Measurements from ENCODE around the gene TBC1D22A. TPM values are rescaled to one million over a fixed set of nuclear protein-coding genes. Genes with fewer than 3 reads are reported as not detected.
A peak's percentile ranks its signal among the peaks of the same experiment; 100 is the strongest.

TBC1D22A gene
- total RNA-seq, 3 donors from 2014 or later, result 29.8 to 31.1 (median 29.9) TPM

DNA sequence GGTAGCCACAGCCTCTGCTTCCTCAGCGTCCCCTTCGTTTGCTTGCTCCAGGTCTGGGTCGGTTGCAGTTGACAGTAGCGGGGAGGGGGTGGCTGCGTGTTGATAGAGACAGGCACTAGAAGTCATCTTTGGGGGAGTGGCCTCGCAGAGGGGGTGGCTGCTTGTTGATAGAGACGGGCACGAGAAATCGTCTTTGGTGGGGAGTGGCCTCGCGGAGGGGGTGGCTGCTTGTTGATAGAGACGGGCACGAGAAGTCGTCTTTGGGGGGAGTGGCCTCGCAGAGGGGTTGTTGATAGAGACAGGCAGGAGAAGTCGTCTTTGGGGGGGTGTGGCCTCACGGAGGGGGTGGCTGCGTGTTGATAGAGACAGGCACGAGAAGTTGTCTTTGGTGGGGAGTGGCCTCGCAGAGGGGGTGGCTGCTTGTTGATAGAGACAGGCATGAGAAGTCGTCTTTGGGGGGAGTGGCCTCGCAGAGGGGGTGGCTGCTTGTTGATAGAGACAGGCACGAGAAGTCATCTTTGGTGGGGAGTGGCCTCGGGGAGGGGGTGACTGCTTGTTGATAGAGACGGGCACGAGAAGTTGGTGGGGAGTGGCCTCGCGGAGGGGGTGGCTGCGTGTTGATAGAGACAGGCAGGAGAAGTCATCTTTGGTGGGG lies 328.3 kb downstream of the TBC1D22A start:
- Mint-ChIP-seq H3K36me3 (ENCODE audit: insufficient read depth) (peaks cover 10% of the 10 kb centered on the region), H3K4me3 (peak overlapping the region; percentile 14), H3K27me3 (ENCODE audit: low read depth) (no peaks in the 10 kb centered on the region), H3K9me3 (peaks cover 7% of the 10 kb centered on the region), H3K4me1 (ENCODE audit: low read depth) (peaks cover 49% of the 10 kb centered on the region)
- DNase-seq (no peak), ATAC-seq (peak in 1 of 2 donors; percentile 34)

DNA sequence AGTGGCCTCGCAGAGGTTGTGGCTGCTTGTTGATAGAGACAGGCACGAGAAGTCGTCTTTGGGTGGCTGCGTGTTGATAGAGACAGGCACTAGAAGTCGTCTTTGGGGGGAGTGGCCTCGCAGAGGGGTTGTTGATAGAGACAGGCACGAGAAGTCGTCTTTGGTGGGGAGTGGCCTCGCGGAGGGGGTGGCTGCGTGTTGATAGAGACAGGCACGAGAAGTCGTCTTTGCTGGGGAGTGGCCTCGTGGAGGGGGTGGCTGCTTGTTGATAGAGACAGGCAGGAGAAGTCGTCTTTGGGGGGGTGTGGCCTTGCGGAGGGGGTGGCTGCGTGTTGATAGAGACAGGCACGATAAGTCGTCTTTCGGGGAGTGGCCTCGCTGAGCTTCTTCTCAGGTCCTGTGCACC lies 328.8 kb downstream of the TBC1D22A start:
- Mint-ChIP-seq H3K4me3 (peak overlapping the region; percentile 14), H3K36me3 (ENCODE audit: insufficient read depth) (peaks cover 12% of the 10 kb centered on the region)

DNA sequence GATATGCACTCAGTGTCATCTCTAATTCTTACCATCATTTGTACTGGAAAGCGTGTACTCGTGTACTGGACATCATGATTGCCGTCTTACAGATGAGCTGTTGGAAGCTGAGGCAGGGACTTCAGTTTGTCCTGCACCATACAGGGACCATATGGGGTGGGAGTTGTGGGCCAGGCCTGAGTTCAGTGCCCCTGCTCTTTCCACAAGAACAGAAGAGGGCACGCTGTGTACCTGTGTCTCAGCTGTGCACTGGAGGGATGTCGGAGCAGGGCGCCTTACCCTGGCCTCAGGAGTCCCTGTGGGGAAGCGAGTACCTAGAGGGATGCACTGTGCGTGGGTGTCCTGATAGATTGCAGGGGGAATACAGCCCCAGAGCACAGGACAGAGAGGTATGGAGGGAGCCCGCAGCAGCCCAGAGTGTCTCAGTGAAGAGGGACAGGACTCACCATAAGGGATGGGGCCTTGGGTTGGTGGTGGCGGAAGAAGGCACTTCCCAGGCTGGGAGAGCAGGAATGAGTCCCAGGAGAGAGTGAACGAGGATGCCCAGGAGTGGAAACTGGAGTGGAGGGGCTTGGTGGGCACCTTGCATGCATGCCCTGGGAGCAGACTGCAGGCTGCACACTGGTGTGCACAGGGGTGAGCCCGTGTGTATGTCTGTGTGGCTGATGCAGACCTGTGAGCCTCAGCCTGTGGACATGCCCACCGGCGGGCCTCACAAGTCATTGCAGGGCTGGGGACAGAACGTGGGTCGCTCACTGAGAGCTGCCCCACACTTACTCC lies 329.7 kb downstream of the TBC1D22A start:
- H3K4me3 Mint-ChIP-seq, result no peak overlapping the region
- H3K36me3 Mint-ChIP-seq (ENCODE audit: insufficient read depth), result peaks cover 16% of the 10 kb centered on the region
- H3K9me3 Mint-ChIP-seq, result peaks cover 7% of the 10 kb centered on the region
- peaks cover 49% of the 10 kb centered on the region for H3K4me1 Mint-ChIP-seq (ENCODE audit: low read depth)
- H3K27me3 Mint-ChIP-seq (ENCODE audit: low read depth), result no peaks in the 10 kb centered on the region
- no peak for DNase-seq
- no peak for ATAC-seq

More for the DNA sequence above, 328.8 kb downstream of the TBC1D22A start:
- peaks cover 49% of the 10 kb centered on the region for H3K4me1 Mint-ChIP-seq (ENCODE audit: low read depth)
- ATAC-seq (no peak), DNase-seq (no peak)
- H3K9me3 Mint-ChIP-seq, result peaks cover 7% of the 10 kb centered on the region
- H3K27me3 Mint-ChIP-seq (ENCODE audit: low read depth), result no peaks in the 10 kb centered on the region

DNA sequence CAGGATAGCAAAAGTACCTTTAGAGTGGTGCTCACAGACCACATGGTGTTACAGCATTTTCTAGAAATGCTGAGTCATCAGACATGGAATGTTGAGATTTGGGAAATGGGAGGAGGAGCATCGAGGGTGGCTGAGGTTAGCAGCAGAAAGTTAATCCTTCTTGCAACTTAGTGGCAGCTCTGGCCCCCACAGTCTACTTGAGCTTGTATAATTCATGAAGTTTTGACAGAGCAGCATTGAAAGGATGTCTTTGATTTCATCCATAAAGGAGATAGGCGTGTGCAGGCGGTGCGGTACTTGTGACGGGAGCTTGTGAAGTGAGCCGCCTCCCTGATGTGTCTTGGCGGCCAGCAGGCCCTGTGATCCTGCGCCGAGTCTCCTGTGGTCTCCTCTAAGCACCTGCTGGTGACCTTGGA lies 330.5 kb downstream of the TBC1D22A start:
- Mint-ChIP-seq H3K4me1 (ENCODE audit: low read depth) (peaks cover 46% of the 10 kb centered on the region), H3K27me3 (ENCODE audit: low read depth) (no peaks in the 10 kb centered on the region), H3K36me3 (ENCODE audit: insufficient read depth) (peaks cover 16% of the 10 kb centered on the region), H3K9me3 (peaks cover 7% of the 10 kb centered on the region), H3K4me3 (no peak overlapping the region)
- ATAC-seq (no peak), DNase-seq (no peak)

DNA sequence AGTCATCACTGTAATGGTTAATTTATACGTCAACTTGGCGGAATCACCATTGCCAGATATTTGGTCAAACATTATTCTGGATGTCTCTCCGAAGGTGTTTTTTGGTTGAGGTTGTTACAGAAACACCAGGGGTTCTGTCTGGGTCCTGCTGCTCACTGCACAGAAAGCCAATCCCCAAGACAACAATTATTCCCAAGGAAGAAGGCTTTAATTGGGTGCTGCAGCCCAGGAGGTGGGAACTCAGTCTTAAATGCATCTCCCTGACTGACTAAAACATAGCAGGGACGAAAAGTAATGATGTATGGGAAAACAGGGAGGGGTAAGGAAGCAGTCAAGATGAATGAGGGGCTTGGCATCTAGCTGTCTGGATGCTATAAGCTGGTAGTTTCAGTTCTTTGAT lies 331.3 kb downstream of the TBC1D22A start:
- H3K4me3 Mint-ChIP-seq, result no peak overlapping the region
- peaks cover 7% of the 10 kb centered on the region for H3K9me3 Mint-ChIP-seq
- H3K4me1 Mint-ChIP-seq (ENCODE audit: low read depth), result peaks cover 41% of the 10 kb centered on the region
- DNase-seq (no peak), ATAC-seq (no peak)
- H3K36me3 Mint-ChIP-seq (ENCODE audit: insufficient read depth), result peaks cover 15% of the 10 kb centered on the region
- no peaks in the 10 kb centered on the region for H3K27me3 Mint-ChIP-seq (ENCODE audit: low read depth)

DNA sequence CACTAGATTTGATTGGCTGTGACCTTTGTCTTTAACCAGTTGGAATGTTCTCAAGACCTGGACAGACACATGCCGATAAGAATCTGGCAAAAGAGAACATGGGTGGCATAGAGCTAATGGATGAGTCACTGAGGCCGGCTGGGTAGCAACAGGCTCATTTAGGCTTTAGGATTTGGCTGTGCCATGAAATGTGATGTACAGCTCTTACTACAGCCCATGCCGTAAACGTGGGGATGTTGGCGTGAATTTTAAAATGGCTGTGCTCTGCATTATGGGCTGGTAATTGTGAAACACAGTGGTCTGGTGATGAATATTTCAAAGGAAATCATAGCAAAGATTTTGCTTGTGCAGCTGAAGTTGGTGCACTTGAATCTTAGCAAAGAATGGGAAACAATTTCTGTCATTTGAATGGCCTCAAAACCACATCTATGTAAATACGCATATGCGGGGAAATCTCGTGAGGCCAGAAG lies 332.4 kb downstream of the TBC1D22A start:
- H3K4me3 Mint-ChIP-seq, result no peak overlapping the region
- DNase-seq (no peak), ATAC-seq (peak in 1 of 2 donors; percentile 63)
- peaks cover 7% of the 10 kb centered on the region for H3K9me3 Mint-ChIP-seq
- peaks cover 14% of the 10 kb centered on the region for H3K36me3 Mint-ChIP-seq (ENCODE audit: insufficient read depth)
- H3K4me1 Mint-ChIP-seq (ENCODE audit: low read depth), result peaks cover 30% of the 10 kb centered on the region
- no peaks in the 10 kb centered on the region for H3K27me3 Mint-ChIP-seq (ENCODE audit: low read depth)

DNA sequence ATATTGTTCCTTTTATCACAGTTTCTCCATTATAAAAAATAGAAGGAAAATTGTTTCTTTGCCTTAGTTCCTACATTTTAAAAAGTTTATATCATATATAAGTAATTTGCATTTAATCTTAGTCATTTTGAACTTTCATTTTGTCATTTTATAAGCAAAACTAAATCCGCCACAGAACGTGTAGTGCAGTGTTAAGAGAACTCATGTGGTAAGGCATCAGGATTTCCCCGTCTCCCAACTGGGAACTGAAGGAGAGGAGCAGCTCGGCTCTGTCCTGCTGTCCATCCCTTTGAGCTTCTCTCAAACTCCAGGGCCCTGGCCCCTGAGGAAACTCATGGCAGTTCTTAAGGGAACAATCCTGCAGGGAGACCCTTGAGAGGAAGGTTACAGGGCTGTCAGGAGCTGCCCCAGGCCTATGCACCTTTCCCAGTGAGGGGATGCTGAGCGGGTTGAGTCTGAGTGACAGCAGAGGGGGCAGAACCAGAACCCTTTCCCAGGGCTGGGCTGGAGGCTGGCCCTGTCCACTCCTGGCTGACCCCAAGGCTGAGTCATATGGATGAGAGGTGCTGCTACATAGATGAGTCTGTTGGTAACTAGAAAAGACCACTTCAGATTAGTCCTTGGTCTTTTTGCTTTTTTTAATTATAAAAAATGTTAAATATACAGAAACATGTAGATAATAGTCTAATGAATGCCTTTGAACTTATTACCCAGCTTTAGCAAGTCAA lies 333.1 kb downstream of the TBC1D22A start:
- DNase-seq (no peak), ATAC-seq (no peak)
- H3K27me3 Mint-ChIP-seq (ENCODE audit: low read depth), result no peaks in the 10 kb centered on the region
- H3K36me3 Mint-ChIP-seq (ENCODE audit: insufficient read depth), result peaks cover 15% of the 10 kb centered on the region
- peaks cover 7% of the 10 kb centered on the region for H3K9me3 Mint-ChIP-seq
- peaks cover 27% of the 10 kb centered on the region for H3K4me1 Mint-ChIP-seq (ENCODE audit: low read depth)
- H3K4me3 Mint-ChIP-seq, result no peak overlapping the region

DNA sequence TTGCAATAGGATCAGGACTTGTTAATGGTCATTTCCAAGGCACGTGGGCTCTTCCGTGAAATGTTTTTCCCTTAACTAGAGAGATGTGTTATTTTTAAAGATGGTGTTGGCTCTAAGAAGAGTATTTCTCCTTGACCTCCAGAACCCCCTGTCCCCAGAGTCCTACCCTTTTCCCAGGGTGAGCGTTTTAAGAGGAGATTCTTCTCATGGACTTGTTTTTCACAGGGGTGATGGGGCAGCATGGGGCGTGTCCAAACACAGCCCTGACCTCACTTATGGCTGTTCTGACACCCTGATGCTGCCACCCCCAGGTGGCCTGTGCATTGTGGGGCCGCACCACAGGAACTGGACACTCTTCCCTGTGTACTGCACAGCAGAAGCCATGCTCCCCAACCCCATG lies 335.7 kb downstream of the TBC1D22A start:
- ATAC-seq, result no peak
- Mint-ChIP-seq H3K27me3 (ENCODE audit: low read depth) (no peaks in the 10 kb centered on the region), H3K4me3 (no peak overlapping the region), H3K36me3 (ENCODE audit: insufficient read depth) (peaks cover 17% of the 10 kb centered on the region), H3K4me1 (ENCODE audit: low read depth) (peaks cover 8% of the 10 kb centered on the region), H3K9me3 (peaks cover 2% of the 10 kb centered on the region)
- DNase-seq, result no peak

DNA sequence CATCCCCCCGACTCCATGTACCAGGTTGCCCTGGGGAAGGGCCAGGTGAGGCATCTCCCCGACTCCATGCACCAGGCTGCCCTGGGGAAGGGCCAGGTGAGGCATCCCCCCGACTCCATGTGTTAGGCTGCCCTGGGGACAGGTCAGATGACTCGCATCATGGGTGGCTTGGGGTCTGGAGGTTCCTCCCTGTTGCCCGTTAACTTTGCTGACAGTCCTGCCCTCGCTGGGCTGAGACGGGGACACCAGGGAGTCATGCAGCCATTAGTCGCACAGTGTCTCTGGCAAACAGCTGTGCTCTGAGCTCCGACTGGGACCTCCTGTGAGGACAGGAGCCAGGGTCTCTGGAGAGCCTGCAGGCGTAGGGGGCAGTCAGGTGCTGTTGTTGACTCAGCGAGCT lies 336.1 kb downstream of the TBC1D22A start:
- peaks cover 8% of the 10 kb centered on the region for H3K4me1 Mint-ChIP-seq (ENCODE audit: low read depth)
- H3K4me3 Mint-ChIP-seq, result no peak overlapping the region

DNA sequence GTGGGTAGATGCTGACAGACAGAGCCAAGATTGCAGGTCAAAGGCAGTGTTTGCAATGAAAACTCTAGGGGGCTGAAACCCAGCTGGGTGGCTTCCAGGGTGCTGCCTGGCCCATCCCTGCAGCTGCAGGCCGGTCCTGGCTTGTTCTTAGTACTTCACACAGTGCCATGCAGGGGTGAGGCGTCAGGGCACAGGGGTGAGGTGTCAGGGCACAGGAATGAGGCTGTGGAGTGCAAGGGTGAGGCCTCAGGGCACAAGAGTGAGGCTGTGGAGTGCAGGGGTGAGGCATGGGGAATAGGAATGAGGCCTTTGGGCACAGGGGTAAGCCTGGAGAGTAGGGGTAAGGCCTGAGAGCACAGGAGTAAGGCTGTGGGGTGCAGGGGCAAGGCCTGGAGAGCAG lies 337.6 kb downstream of the TBC1D22A start:
- no peak for DNase-seq
- no peak overlapping the region for H3K4me3 Mint-ChIP-seq
- ATAC-seq, result no peak
- H3K4me1 Mint-ChIP-seq (ENCODE audit: low read depth), result peaks cover 1% of the 10 kb centered on the region
- H3K27me3 Mint-ChIP-seq (ENCODE audit: low read depth), result no peaks in the 10 kb centered on the region
- no peaks in the 10 kb centered on the region for H3K9me3 Mint-ChIP-seq
- H3K36me3 Mint-ChIP-seq (ENCODE audit: insufficient read depth), result peaks cover 18% of the 10 kb centered on the region

More for the DNA sequence above, 336.1 kb downstream of the TBC1D22A start:
- Mint-ChIP-seq H3K36me3 (ENCODE audit: insufficient read depth) (peaks cover 17% of the 10 kb centered on the region), H3K9me3 (peaks cover 2% of the 10 kb centered on the region), H3K27me3 (ENCODE audit: low read depth) (no peaks in the 10 kb centered on the region)
- ATAC-seq, result no peak
- DNase-seq, result no peak

DNA sequence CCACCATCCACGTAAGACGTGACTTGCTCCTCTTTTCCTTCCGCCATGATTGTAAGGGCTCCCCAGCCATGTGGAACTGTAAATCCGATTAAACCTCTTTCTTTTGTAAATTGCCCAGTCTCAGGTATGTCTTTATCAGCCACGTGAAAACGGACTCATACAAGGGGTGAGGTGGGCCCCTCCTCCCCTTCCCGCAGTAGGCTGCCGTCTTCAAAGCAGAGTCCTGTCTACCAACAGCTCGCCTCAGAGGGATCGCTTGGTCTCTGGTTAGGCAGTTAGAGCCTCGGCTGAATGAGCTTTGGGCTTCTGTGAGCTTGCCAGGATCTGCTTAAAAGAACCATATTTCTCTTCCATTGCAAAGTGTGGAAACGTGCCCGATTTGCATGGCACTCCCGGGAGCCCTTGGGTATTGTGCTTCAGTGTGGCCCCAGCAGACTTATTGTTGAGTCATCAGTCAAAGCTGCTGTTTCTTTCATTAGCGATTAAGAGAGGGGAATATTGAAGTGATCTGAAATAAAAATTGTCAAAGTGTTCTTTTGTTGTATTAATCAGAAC lies 338.3 kb downstream of the TBC1D22A start:
- no peak overlapping the region for H3K4me3 Mint-ChIP-seq
- ATAC-seq (no peak), DNase-seq (no peak)
- no peaks in the 10 kb centered on the region for H3K27me3 Mint-ChIP-seq (ENCODE audit: low read depth)
- peaks cover 18% of the 10 kb centered on the region for H3K36me3 Mint-ChIP-seq (ENCODE audit: insufficient read depth)
- no peaks in the 10 kb centered on the region for H3K4me1 Mint-ChIP-seq (ENCODE audit: low read depth)
- H3K9me3 Mint-ChIP-seq, result no peaks in the 10 kb centered on the region

DNA sequence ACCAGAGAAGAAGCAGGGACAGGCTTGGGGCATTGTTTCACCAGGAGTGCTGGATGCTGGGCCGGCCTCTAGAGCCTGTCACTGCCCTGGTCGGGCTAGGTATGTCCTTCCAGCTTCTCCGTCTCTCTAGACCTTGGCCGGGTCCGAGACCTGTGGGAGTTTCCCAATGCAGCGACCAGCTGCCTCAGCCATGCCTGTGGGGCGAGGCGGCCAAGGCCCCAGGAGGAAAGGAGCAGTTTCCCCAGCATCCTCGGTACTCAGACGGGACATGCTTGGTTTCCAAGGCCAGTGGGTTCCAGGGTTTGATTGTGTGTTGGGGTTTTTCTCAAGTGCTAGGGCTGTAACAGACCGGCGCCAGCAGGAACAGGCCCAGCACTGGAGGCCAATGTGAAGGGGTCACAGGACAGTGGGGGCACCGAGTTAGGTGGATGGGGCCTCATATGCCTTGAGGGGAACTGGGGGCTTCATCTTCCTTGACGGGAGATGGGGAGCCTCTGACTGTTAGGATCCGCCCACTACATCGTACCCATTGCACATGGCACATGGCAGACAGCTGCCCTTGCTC lies 339.0 kb downstream of the TBC1D22A start:
- H3K9me3 Mint-ChIP-seq, result no peaks in the 10 kb centered on the region
- no peak for DNase-seq
- peaks cover 15% of the 10 kb centered on the region for H3K36me3 Mint-ChIP-seq (ENCODE audit: insufficient read depth)
- H3K4me1 Mint-ChIP-seq (ENCODE audit: low read depth), result no peaks in the 10 kb centered on the region
- H3K4me3 Mint-ChIP-seq, result no peak overlapping the region
- ATAC-seq, result no peak
- no peaks in the 10 kb centered on the region for H3K27me3 Mint-ChIP-seq (ENCODE audit: low read depth)

DNA sequence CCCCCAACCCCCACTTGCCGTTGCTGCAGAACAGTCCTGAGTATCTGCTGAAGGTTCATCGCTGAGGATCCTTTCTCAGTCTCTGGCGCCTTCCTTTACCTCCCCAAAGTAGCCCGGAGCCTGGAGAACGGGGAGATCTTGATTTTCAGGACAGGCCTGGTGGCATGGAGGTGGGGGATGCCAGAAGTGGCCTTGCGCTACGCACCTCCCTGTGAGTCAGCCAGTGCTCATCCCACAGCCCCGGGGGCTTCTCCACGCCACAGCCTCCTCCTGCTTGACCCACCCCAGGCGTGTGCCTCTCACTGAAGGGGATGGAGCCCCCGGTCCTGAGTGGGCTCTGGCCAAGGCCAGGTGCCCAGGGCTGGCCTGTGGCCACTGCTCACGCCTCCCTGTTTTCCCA lies 339.6 kb downstream of the TBC1D22A start:
- ATAC-seq (no peak), DNase-seq (no peak)
- peaks cover 11% of the 10 kb centered on the region for H3K36me3 Mint-ChIP-seq (ENCODE audit: insufficient read depth)
- no peaks in the 10 kb centered on the region for H3K9me3 Mint-ChIP-seq
- H3K27me3 Mint-ChIP-seq (ENCODE audit: low read depth), result no peaks in the 10 kb centered on the region
- H3K4me3 Mint-ChIP-seq, result no peak overlapping the region
- peaks cover 4% of the 10 kb centered on the region for H3K4me1 Mint-ChIP-seq (ENCODE audit: low read depth)

DNA sequence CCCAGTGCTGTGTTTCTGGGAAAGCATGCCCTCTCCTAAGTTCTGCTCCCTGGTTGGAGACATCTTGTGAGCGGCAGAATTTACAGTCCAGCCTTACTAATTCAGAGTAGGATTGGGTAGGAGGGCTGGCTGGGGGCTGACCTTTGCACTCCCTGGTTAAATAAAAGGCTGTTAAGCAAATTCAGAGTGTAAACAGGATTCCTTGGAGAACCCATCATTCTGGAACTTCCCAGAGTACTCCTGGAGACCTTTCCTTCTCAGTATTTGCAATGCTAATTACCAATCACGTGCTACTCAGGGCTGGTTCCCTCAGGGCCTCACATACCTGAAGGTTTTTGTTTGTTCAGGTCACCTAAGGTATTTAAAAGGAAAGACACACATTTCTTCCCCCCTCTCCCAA lies 340.2 kb downstream of the TBC1D22A start:
- DNase-seq, result no peak
- no peaks in the 10 kb centered on the region for H3K27me3 Mint-ChIP-seq (ENCODE audit: low read depth)
- ATAC-seq, result no peak
- peaks cover 11% of the 10 kb centered on the region for H3K36me3 Mint-ChIP-seq (ENCODE audit: insufficient read depth)
- no peak overlapping the region for H3K4me3 Mint-ChIP-seq
- peaks cover 7% of the 10 kb centered on the region for H3K4me1 Mint-ChIP-seq (ENCODE audit: low read depth)
- H3K9me3 Mint-ChIP-seq, result no peaks in the 10 kb centered on the region

Measured in activated T-cell treated with anti-CD3 and anti-CD28 coated beads, Interleukin-2, amount 50 U/mL, for 4 hours (primary cell).